ENCODE results near the gene ZCCHC14.
"Not testable (repeated sequence)": the region's sequence is repeated elsewhere in the genome, so short reads cannot be mapped to it uniquely, and the experiment has no call there.

Gene ZCCHC14

GRCh38 chr16:87499189-87499486 is 6.3 kb upstream of the ZCCHC14 start:
- in situ Hi-C loops (cut with MboI; ENCODE audit: low sequenced_read_pairs, unreplicated experiment) = no loop called here
- no peak for DNase-seq (ENCODE audit: low spot score)
- TF ChIP-seq CTCF (IDR thresholded peaks at IDR 0.05; ENCODE audit: borderline replicate concordance, control extremely low read depth, extremely low read depth, insufficient read depth, missing control alignments) = no peak

GRCh38 chr16:87498324-87499188 is 5.7 kb upstream of the ZCCHC14 start:
- TF ChIP-seq CTCF (IDR thresholded peaks at IDR 0.05; ENCODE audit: borderline replicate concordance, control extremely low read depth, extremely low read depth, insufficient read depth, missing control alignments) = no peak
- in situ Hi-C loops (cut with MboI; ENCODE audit: low sequenced_read_pairs, unreplicated experiment) = no loop called here

GRCh38 chr16:87497767-87498290 is 5.0 kb upstream of the ZCCHC14 start:
- in situ Hi-C loops (cut with MboI; ENCODE audit: low sequenced_read_pairs, unreplicated experiment); DNase-seq (ENCODE audit: low spot score): not testable (repeated sequence)

More at GRCh38 chr16:87498324-87499188, 5.7 kb upstream of the ZCCHC14 start:
- DNase-seq (ENCODE audit: low spot score) = no peak

- in situ Hi-C loops (cut with MboI; ENCODE audit: low sequenced_read_pairs, unreplicated experiment); DNase-seq (ENCODE audit: low spot score): not testable (repeated sequence)
Measured at GRCh38 chr16:87497023-87497766, 4.4 kb upstream of the ZCCHC14 start.

GRCh38 chr16:87496447-87496801 is 3.6 kb upstream of the ZCCHC14 start:
- peak; percentile 58 for DNase-seq (ENCODE audit: low spot score)
- in situ Hi-C loops (cut with MboI; ENCODE audit: low sequenced_read_pairs, unreplicated experiment) = no loop called here

GRCh38 chr16:87495578-87496446 is 3.0 kb upstream of the ZCCHC14 start:
- DNase-seq (ENCODE audit: low spot score) = no peak
- in situ Hi-C loops (cut with MboI; ENCODE audit: low sequenced_read_pairs, unreplicated experiment) = no loop called here
- TF ChIP-seq CTCF (IDR thresholded peaks at IDR 0.05; ENCODE audit: borderline replicate concordance, control extremely low read depth, extremely low read depth, insufficient read depth, missing control alignments) = no peak

More at GRCh38 chr16:87496447-87496801, 3.6 kb upstream of the ZCCHC14 start:
- no peak for TF ChIP-seq CTCF (IDR thresholded peaks at IDR 0.05; ENCODE audit: borderline replicate concordance, control extremely low read depth, extremely low read depth, insufficient read depth, missing control alignments)

DNA sequence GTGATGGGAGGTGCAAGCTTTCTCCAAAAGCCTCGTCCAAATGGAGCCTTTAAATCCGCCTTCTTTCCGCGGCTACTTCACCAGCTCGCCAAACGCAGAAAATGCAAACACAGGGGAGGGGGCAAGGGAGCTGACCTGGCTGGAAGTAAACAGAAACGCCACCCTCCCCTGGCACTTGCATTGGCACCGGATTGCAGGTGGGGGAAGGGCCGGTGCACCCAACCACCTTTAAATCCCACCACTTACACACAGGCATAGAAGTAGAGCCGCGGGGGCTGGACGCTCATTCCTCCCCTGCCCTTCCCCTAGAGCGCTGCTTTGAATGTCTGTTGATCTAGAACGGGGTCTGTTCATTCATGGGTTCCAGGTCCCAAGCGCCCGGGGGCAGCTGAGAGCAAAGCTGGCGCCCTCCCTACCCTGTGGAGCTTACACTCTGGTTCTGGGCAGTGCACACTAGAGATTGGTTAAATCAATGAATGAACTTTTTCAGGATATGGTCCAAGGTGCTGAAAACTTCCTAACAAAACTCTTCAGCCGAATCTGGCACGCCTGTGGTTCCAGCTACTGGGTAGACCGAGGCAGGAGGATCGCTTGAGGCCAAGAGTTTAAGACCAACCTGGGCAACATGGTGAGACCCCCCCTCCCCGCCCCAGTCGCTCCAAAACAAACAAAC is 920 bp upstream of the ZCCHC14 start:
- in situ Hi-C loops (cut with MboI; ENCODE audit: low sequenced_read_pairs, unreplicated experiment) = no loop called here
- TF ChIP-seq CTCF (IDR thresholded peaks at IDR 0.05; ENCODE audit: borderline replicate concordance, control extremely low read depth, extremely low read depth, insufficient read depth, missing control alignments) = no peak

More for the DNA sequence above, 920 bp upstream of the ZCCHC14 start:
- no peak for DNase-seq (ENCODE audit: low spot score)

All from GM13976 (cell line).